ENCODE results near the gene ANKRD49. TPM values are rescaled to one million over a fixed set of nuclear protein-coding genes. Genes with fewer than 3 reads are reported as not detected.

Gene ANKRD49
- total RNA-seq, 6 experiments from 2014 or later, result 4.4 to 6.6 (median 5.1) TPM

GRCh38 chr11:94472916-94473799 is 20.6 kb upstream of the ANKRD49 start:
- no peak overlapping the region for H3K4me3 ChIP-seq
- intact Hi-C loops (cut with DNase I), result no loop called here
- DNase-seq, result no peak
- peak in 2 of 4 donors; percentile 39 to 42 for ATAC-seq
- H3K4me1 ChIP-seq, result no peaks in the 10 kb centered on the region
- no peak for TF ChIP-seq POLR2A (IDR thresholded peaks at IDR 0.05)
- no peaks in the 10 kb centered on the region for H3K9me3 ChIP-seq
- H3K27ac ChIP-seq, result no peak overlapping the region
- peaks cover 0 to 9% (median 0%) of the 10 kb centered on the region in 4 donors for H3K36me3 ChIP-seq
- no peaks in the 10 kb centered on the region for H3K27me3 ChIP-seq
- WGBS (ENCODE audit: insufficient coverage, low coverage, low lambda C conversion rate, missing lambda C conversion rate), result 93% methylated on average over 3 of the region's 3 CpGs

GRCh38 chr11:94477624-94478023 is 16.2 kb upstream of the ANKRD49 start:
- 66% methylated on average over 2 of the region's 2 CpGs for WGBS (ENCODE audit: insufficient coverage, low coverage, low lambda C conversion rate, missing lambda C conversion rate)
- intact Hi-C loops (cut with DNase I), result no loop called here
- no peak for DNase-seq
- H3K27ac ChIP-seq, result no peak overlapping the region
- TF ChIP-seq POLR2A (IDR thresholded peaks at IDR 0.05) (no peak), CTCF (IDR thresholded peaks at IDR 0.05) (no peak)
- no peaks in the 10 kb centered on the region for H3K27me3 ChIP-seq
- H3K9me3 ChIP-seq, result no peaks in the 10 kb centered on the region
- H3K4me3 ChIP-seq, result no peak overlapping the region
- H3K4me1 ChIP-seq, result no peaks in the 10 kb centered on the region
- no peaks in the 10 kb centered on the region for H3K36me3 ChIP-seq
- no peak for ATAC-seq

- H3K4me1 ChIP-seq, result no peaks in the 10 kb centered on the region
- H3K27me3 ChIP-seq, result no peaks in the 10 kb centered on the region
- peaks cover 0 to 17% (median 6%) of the 10 kb centered on the region in 4 donors for H3K36me3 ChIP-seq
- H3K9me3 ChIP-seq, result no peaks in the 10 kb centered on the region
- H3K27ac ChIP-seq, result no peak overlapping the region
- H3K4me3 ChIP-seq, result no peak overlapping the region
- intact Hi-C loops (cut with DNase I), result no loop called here
- no peak for ATAC-seq
- no peak for DNase-seq
- TF ChIP-seq POLR2A (IDR thresholded peaks at IDR 0.05) (no peak), CTCF (IDR thresholded peaks at IDR 0.05) (no peak)
These were observed 12.4 kb upstream of the ANKRD49 start for GRCh38 chr11:94481342-94481741.

GRCh38 chr11:94486068-94486467 is 7.7 kb upstream of the ANKRD49 start:
- Histone ChIP-seq H3K36me3 (peaks cover 0 to 24% (median 6%) of the 10 kb centered on the region in 4 donors), H3K4me1 (no peaks in the 10 kb centered on the region), H3K27ac (no peak overlapping the region), H3K27me3 (no peaks in the 10 kb centered on the region), H3K9me3 (no peaks in the 10 kb centered on the region), H3K4me3 (no peak overlapping the region)
- no peak for DNase-seq
- ATAC-seq, result no peak
- WGBS (ENCODE audit: insufficient coverage, low coverage, low lambda C conversion rate, missing lambda C conversion rate), result 86% methylated on average over 1 of the region's 1 CpG
- TF ChIP-seq POLR2A (IDR thresholded peaks at IDR 0.05) (no peak), CTCF (IDR thresholded peaks at IDR 0.05) (no peak)
- intact Hi-C loops (cut with DNase I), result no loop called here

- Histone ChIP-seq H3K4me3 (peak overlapping the region; percentile 83 to 89 (median 87)), H3K36me3 (peaks cover 0 to 25% (median 12%) of the 10 kb centered on the region in 4 donors), H3K27ac (peak overlapping the region; percentile 27 to 45 (median 39)), H3K9me3 (no peaks in the 10 kb centered on the region), H3K4me1 (peaks cover 0 to 15% (median 3%) of the 10 kb centered on the region in 4 donors), H3K27me3 (no peaks in the 10 kb centered on the region)
- DNase-seq (no peak), ATAC-seq (peak; percentile 62 to 72 (median 68))
- intact Hi-C loops (cut with DNase I), result no loop called here
- 8% methylated on average over 7 of the region's 19 CpGs for WGBS (ENCODE audit: insufficient coverage, low coverage, low lambda C conversion rate, missing lambda C conversion rate)
- no peak for TF ChIP-seq POLR2A (IDR thresholded peaks at IDR 0.05)
- TF ChIP-seq CTCF (IDR thresholded peaks at IDR 0.05), result no peak
These were observed 419 bp downstream of the ANKRD49 start for GRCh38 chr11:94494126-94494680.
